ENCODE data around the gene SLC26A9.
A peak's percentile ranks its signal among the peaks of the same experiment; 100 is the strongest.

Gene SLC26A9, protein sequence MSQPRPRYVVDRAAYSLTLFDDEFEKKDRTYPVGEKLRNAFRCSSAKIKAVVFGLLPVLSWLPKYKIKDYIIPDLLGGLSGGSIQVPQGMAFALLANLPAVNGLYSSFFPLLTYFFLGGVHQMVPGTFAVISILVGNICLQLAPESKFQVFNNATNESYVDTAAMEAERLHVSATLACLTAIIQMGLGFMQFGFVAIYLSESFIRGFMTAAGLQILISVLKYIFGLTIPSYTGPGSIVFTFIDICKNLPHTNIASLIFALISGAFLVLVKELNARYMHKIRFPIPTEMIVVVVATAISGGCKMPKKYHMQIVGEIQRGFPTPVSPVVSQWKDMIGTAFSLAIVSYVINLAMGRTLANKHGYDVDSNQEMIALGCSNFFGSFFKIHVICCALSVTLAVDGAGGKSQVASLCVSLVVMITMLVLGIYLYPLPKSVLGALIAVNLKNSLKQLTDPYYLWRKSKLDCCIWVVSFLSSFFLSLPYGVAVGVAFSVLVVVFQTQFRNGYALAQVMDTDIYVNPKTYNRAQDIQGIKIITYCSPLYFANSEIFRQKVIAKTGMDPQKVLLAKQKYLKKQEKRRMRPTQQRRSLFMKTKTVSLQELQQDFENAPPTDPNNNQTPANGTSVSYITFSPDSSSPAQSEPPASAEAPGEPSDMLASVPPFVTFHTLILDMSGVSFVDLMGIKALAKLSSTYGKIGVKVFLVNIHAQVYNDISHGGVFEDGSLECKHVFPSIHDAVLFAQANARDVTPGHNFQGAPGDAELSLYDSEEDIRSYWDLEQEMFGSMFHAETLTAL

DNA sequence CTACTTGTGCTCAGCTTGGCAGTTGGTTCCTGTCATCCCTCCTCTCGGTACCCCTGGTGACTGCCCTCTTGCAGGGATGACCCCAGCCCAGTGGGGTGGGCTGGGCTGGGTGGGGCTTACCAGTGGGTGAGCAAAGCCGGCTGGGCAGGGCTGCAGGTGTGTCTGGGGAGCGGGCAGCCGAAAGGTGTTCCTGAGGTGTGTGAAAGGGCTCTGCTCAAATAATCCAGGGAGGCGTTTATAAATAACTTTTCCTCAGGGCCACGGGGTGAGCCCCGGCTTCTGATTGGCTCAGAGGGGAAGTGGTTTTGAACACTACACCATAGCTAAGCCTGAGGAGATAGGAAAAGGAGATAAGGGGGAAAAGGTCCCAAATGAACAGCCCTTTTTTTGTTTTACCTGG, at the start of gene SLC26A9:
Gene SLC26A9 (minus strand): TSS at position 212 of the 400 bp plus-strand sequence. CDS start 7,636 bp downstream, outside the sequence.
- DNase-seq (ENCODE audit: low read depth in 3 of 3), result no peak

DNA sequence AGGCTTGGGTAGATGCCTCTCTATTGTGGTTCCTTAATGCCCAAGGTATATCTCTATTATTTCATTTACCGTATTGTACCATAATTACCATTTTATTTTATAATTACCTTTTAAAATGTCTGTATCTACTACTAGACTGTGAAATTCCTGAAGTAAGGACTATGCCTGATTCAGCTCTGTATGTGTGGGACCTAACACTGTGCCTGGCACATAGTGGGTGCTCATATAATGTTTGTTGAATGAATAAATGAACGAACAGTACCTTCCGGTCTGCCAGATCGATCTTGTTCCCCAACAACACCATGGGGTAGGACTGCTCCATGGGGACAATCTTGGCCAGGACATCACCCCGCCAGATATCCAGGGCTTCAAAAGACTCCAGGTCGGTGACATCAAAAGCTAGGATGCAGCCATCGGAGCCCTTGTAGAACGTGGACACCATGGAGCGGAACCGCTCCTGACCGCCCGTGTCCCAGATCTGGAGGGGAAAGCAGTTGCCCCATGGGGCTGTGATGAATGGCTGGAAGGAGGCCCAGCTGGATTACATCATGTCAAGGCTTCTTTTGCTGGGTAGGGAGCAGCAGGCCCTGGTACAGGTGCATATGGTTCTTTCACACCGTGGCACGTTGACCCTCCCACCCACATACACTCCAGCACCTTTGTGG, 49.1 kb upstream of the SLC26A9 start:
- DNase-seq (ENCODE audit: low read depth in 3 of 3), result no peak

DNA sequence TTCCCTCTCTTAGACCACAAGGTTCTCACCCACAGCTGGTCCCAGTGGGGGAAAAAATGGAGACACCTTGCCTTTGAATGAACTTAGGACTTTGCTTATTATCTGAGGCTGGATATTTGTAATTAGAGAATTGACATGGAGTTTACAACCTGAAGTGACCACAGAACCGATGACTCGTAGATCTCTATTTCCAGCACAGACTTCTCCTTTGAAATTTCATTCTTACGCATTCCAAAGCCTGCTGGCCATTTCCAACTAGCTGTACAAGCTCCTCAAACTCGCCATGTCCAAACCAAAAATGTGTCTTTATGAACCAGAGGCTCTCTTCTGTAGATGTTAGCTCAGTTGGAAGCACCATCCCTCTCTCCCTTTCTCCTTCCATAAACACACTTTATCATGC, 48.0 kb upstream of the SLC26A9 start:
- DNase-seq (ENCODE audit: low read depth in 3 of 3), result no peak

DNA sequence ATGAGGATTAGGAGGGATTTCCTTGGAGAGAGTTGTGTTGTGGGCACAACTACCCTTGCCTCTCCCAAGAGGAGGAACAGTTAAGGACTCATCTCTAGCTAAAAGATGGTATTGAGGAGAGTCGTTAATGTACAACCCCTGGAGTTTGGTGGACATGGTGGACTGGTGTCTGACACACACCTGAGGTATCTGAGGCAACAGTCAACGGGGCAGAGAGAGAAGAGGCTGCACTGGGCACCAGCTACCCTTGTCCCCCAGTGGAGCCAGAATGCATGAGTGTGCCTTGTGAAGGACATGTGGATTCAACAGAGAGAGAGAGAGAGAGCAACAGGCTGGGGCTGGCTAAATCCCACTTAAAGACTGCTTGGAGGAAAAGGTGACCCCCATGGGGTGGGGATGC, 47.0 kb upstream of the SLC26A9 start:
- DNase-seq (ENCODE audit: low read depth in 3 of 3), result no peak

DNA sequence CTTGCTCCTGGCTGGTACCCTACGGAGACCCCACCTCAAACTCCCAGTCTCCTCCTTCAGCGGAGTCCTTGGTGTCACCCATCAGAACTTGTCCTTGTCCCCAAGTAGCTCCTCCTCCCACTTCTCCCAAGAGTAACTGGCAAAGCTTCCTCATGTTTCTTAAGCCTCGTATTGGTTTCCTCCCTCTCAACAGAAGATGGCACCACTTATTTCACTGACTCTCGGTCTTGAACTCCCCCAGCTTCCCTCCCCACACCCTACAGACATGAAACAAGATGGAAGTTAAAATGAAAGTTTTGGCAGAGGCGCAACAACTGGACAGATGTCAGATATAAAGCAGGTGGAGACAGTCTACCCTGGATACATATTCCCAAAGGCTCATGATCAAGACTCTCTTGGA, 46.5 kb upstream of the SLC26A9 start:
- DNase-seq (ENCODE audit: low read depth in 3 of 3), result no peak

DNA sequence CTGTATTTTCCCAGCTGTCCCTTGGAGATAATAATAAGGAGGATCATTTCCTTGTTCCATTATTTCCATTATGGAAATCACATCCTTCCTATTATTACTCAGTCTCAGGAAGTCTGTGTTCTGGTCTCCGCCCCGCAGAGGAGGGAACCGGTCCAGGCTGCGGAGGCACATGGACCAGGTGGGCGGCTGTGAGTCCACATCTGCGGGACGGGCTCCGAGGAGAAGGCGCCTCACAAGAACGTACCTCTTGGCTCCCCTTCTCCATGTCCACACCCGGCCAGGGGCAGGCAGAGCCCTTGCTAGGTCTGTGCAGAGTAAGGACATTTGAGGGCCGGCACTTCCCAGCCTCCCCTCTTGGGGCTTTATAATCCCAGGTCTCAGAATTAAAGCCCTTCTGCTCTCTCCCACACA, 45.3 kb upstream of the SLC26A9 start:
- DNase-seq (ENCODE audit: low read depth in 3 of 3), result no peak

DNA sequence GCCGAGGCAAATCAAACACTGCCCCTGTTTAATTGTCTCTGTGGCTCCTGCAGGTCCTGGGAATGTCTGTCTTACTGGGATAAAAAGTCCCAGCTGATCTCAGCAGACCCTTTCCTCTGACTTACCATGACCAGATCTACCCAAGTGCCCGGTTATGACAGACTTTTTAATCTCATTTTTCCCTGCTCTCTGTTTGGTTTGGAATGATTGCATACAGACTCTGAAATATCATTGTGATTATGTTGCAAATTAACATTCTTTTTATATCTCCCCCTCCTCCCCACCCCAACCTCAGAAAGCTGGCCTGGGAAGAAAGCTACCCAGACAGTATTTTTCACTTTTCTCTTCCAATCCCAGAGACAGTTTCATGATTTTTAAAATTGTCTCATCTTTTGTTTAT, 43.6 kb upstream of the SLC26A9 start:
- DNase-seq (ENCODE audit: low read depth in 3 of 3), result no peak

DNA sequence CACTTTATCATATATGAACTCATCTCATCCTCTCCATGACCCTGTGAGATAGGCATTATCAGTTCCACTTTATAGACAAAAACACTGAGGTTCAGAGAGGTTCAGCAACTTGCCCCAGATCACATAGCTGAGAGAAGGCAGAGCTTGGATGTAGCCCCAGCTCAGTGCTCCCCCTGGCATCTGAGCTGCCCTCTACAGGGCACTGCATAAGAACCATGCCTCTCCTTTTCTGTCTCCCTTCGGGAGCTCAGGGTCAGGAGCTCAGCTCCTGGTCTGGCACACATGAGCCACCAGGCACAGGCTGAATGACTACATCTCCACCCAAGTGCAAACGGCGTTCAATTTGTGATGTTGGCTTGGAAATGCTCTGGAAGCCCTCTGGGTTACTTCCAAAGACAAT, 43.0 kb upstream of the SLC26A9 start:
- no peak for DNase-seq (ENCODE audit: low read depth in 3 of 3)

DNA sequence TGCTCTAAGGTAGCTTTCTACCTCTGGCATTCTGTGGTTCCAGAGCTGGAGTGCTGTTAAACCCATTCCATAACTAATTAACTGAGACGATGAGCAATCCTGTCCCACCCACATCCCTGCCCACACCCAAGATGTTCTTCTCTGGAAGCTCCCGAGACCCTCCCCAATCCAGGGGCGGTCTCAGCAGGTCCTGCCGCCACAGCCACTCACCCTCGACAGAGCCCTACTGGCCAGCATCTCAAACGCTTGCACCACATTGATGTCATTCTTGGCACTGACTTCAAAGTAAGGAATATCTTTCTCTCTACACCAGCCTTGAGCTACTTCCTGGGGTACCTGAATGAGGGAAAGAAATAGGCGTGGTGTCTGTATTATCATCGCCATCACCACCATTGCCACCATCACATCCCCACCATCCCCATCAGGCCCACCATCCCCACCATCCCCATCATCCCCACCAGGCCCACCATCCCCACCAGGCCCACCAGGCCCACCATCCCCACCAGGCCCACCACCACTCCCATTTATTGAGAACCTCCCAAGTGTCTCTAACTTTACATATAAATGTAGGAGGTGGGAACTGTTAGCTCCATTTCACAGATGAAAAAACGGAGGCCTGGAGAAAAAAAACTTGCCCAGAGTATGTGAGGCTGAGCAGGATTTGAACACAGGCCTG, 42.2 kb upstream of the SLC26A9 start:
- DNase-seq (ENCODE audit: low read depth in 3 of 3), result no peak

DNA sequence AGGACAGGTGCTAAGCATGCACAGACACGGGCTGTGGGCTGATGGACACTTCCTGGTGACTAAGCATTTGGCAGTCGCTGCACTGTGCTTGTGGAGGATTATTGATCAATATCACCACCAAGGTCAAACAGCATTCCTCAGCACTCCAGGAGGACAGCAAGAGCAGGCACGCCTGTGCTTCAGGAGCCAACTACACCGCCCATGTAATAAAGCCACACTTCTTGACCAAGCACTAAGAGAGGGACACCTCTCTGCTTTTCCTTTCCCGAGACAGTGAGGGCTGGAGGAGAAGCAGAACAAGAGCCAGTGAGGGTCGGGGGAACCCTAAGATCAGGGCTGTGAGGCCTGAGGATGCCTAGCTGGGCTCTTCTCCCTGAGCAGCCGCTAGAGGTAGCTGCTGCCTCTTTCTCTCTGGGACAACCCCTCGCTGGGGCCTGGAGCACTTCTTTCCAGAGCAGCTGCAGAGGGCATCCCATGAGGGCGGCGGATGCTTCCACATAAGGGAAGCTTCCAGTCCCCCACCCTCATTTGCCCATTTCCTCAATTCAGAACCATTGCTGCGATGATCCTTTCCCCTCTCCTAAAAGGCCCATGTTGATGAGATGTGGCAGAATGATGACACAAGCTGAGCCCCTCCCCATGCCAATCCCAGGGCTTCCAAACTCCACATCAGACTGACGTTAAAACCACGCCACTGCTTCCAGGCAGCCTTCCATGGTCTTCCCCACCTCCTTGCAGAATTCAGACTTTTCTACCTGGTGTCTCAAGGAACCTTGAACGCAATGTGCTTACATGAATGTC, 40.9 kb upstream of the SLC26A9 start:
- DNase-seq (ENCODE audit: low read depth in 3 of 3), result no peak

DNA sequence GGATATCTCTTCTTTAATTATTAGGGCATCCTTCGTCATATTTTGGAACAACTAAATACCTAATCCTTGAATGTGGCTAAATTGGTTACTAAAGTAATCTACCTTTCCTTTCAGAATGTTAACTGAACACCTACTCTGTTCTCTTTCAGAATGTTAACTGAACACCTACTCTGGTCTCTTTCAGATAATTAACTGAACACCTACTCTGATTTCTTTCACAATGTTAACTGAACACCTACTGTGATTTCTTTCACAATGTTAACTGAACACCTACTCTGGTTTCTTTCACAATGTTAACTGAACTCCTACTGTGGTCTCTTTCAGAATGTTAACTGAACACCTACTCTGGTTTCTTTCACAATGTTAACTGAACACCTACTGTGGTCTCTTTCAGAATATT, 38.0 kb upstream of the SLC26A9 start:
- no peak for DNase-seq (ENCODE audit: low read depth in 3 of 3)

DNA sequence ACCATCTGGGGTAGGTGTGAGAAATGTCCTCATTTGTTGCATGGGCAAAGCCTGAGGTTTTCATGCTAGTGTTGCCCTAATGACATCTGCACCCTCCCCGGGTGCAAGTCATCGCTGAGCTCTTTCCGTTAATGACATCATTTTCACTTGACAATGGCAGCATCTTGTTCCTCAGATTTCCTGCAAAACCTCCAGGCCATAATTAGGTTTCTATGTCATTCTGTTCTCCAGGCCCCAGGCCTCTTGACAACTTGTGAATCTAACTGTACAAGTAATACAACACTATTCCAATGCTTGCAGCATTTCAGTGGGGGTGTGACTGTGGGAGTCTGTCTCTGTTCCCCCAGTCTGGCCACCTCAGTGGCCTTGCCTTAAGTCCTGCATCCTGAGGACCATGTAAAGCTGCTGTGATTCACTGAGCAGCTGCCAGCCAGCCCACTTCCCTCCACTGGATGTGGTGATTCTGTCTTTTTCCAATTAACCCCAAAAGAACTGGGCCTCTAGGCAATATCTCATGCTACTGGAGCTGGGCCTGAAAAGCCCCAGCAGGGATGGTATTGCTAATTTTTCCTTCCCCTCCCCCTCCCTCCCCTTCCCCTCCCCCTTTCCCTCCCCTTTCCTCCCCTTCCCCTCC, 37.1 kb upstream of the SLC26A9 start:
- DNase-seq (ENCODE audit: low read depth in 3 of 3), result no peak

DNA sequence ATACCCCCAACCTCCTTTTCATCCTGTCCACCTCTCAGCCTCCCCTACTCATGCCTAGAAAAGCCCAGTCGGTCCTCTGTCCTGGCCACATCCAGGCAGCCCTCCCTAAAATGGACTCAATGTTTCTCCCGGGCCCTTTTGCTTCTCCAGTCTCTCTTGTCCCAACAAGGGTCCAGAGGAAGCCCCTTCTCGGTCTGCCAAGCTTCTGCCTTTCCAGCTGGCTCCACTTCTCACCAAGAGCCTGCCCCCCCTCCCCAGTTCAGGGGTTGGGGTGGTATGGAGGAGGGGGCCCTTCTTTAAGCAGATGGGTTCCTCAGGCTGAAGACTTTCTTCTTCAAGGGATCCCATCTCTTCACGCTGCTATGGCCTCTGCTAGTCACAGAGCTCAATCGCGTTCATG, 36.0 kb upstream of the SLC26A9 start:
- DNase-seq (ENCODE audit: low read depth in 3 of 3), result no peak

DNA sequence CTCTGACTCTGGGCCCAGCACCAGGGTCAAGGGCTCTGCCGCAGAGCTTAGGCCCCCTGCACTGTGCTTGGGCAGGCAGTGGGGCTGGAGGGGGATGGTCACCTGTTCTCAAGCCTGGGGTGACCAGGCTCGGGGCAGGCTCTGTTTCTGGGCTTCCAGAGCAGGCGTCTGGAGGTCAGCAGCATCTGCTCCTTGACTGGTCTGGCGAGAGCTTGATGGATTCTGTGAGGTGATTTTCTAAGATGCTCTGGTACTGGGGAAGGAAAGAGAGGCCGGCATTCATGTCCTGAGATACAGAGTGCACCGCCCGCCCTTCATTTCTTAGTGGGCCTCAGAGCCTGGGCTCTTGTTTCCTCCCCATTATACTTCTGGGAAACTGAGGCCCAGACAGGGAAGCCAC, 35.4 kb upstream of the SLC26A9 start:
- no peak for DNase-seq (ENCODE audit: low read depth in 3 of 3)

DNA sequence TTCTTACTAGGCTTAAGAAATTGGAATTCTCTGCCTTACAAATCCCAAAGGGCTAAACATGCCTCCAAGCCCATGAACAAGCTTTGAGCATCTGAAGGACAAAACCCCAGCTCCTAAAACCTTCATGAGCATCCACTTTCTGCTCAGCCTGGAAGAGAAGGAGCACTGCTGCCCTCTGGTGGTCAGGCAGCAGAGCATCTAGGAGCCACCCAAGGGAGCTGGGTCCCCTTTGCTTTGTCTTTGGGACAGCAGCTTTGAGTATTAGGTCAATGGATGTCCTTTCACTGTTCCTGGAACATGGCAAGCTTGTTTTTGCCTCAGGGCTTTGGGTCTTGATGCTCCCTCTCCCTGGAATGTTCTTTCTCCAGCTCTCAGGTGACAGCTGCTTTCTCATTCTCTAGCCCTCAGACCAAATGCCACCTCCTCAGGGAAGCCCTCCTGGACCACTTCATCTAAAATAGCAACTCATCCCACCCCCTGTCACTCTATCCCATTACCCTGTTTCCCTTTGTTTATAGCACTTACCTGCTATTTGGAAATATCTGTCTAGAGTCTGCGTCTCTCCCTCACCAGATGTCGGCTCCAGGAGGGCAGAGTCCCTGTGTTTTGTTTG, 34.3 kb upstream of the SLC26A9 start:
- DNase-seq (ENCODE audit: low read depth in 3 of 3), result peak; percentile 46 to 75 (median 65)

DNA sequence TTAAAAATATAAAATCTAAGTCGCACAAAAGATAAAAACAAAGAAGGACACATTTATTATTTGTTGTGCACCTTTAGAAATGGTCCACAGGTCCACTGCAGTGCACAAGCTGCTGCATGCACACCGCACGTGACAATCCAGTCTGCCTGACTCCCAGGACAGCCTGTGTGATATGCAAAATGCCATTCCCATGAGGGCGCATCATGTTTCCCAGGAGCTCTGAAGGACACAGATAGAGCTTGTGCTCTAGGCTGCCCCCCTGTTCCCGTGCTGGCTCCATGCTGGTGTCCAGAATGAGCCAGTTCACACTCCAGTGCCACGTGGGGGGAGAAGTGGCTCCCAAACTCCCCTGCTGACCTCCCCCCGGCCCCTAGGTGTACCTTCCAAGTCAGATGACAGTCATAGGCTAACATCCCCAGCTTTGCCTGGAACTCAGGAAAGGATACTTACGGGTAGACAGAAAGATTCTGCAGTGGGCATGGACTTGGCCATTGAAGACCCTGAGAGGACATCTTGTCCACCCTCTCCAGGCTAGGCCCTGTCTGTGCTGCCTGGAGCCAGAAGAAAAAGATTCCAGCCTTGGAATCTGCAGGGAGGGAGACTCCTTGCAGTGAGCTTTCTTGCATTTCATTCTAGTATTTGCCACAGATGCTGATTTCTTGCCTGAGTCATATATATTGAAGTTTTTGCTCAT, 33.6 kb upstream of the SLC26A9 start:
- DNase-seq (ENCODE audit: low read depth in 3 of 3), result no peak

DNA sequence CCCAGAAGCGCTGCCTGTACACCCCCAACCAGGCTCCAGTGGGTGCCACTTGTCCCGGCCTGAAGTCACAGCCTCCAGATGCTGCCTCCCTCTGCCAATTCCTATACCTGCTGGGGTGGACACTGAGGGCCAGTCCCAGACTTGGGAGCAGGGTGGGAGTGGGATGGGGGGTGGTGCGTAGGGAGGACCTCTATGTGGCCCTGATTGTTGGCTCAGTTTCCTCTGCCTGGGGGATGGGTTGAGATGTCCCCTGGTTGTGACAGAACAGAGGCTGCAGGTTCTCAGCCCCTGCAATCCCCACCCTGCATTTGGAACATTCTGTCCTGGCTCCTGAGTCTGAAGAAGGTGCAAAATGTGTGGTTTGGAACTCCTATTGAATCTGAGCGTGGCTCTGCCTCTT, 32.8 kb upstream of the SLC26A9 start:
- no peak for DNase-seq (ENCODE audit: low read depth in 3 of 3)

DNA sequence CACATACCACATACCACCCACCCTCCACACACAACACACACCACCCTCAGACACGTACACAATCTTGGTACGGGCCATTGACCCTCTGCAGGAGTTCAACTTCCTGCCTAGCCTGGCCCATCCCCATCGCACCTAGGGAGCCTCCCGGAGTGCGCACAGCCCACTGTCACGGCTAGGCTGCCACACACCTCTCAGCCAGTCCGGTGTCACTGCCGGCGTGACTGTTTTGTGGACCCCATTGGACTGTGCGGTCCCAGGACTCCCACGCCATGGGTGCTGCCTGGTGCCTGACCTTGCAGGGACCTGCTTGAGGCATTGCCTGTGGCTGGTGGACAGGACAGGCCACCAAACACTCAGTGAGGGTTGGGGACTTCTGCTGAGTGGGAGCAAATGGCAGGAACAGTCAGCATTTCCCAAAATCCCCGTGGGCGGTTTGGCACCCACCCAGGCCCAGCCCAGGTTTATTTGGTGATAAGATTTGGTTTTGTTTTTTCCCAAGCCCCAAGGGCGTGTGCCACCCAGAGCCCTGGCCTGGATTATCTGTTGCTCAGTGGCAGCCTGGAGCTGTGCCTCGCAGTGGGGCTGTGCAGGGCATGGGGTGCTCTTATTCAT, 32.2 kb upstream of the SLC26A9 start:
- DNase-seq (ENCODE audit: low read depth in 3 of 3), result no peak

DNA sequence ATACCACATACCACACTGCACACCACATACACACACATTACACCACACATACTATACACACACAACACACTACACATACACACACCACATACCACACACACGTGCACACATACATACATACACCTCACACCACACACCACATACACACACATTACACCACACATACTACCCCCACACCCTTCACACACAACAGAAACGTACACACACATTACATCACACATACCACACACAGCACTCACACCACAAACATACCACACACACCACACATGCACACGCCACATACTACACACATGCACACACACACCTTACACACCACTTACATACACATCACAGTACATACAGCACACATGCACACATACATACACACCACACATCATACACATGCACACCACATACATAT, 31.5 kb upstream of the SLC26A9 start:
- no peak for DNase-seq (ENCODE audit: low read depth in 3 of 3)
